Measurements from ENCODE around the gene PDCL2.
"Not testable (repeated sequence)": the region's sequence is repeated elsewhere in the genome, so short reads cannot be mapped to it uniquely, and the experiment has no call there.

The PDCL2 gene

GRCh38 chr4:55600640-55601039 lies 8.6 kb upstream of the PDCL2 start:
- POLR2A ChIA-PET = no interaction called here
- DNase-seq (ENCODE audit: low read depth, low spot score) = no peak
- TF ChIP-seq CTCF (IDR thresholded peaks at IDR 0.05; ENCODE audit: insufficient read depth, low read length, missing control alignments) = no peak
- CTCF ChIA-PET = no interaction called here
- no peak overlapping the region for H3K4me3 ChIP-seq (ENCODE audit: low read depth, low read length)

GRCh38 chr4:55598641-55599040 lies 6.6 kb upstream of the PDCL2 start:
- no peak for DNase-seq (ENCODE audit: low read depth, low spot score)
- no peak for TF ChIP-seq CTCF (IDR thresholded peaks at IDR 0.05; ENCODE audit: insufficient read depth, low read length, missing control alignments)
- ChIA-PET POLR2A (no interaction called here), CTCF (no interaction called here)
- no peak overlapping the region for H3K4me3 ChIP-seq (ENCODE audit: low read depth, low read length)

GRCh38 chr4:55588160-55588559 lies 3.9 kb downstream of the PDCL2 start:
- ChIA-PET CTCF (no interaction called here), POLR2A (no interaction called here)
- DNase-seq (ENCODE audit: low read depth, low spot score) = no peak
- no peak overlapping the region for H3K4me3 ChIP-seq (ENCODE audit: low read depth, low read length)
- TF ChIP-seq CTCF (IDR thresholded peaks at IDR 0.05; ENCODE audit: insufficient read depth, low read length, missing control alignments) = no peak

GRCh38 chr4:55582773-55583172 lies 9.3 kb downstream of the PDCL2 start:
- CTCF ChIA-PET; H3K4me3 ChIP-seq (ENCODE audit: low read depth, low read length); POLR2A ChIA-PET; DNase-seq (ENCODE audit: low read depth, low spot score): not testable (repeated sequence)

GRCh38 chr4:55578341-55579010 lies 13.6 kb downstream of the PDCL2 start:
- ChIA-PET CTCF (no interaction called here), POLR2A (no interaction called here)
- TF ChIP-seq CTCF (IDR thresholded peaks at IDR 0.05; ENCODE audit: insufficient read depth, low read length, missing control alignments) = no peak
- DNase-seq (ENCODE audit: low read depth, low spot score) = no peak
- no peak overlapping the region for H3K4me3 ChIP-seq (ENCODE audit: low read depth, low read length)

GRCh38 chr4:55575513-55575912 lies 16.5 kb downstream of the PDCL2 start:
- DNase-seq (ENCODE audit: low read depth, low spot score) = no peak
- no peak overlapping the region for H3K4me3 ChIP-seq (ENCODE audit: low read depth, low read length)
- ChIA-PET POLR2A (no interaction called here), CTCF (no interaction called here)
- TF ChIP-seq CTCF (IDR thresholded peaks at IDR 0.05; ENCODE audit: insufficient read depth, low read length, missing control alignments) = no peak

- no peak for TF ChIP-seq CTCF (IDR thresholded peaks at IDR 0.05; ENCODE audit: insufficient read depth, low read length, missing control alignments)
- DNase-seq (ENCODE audit: low read depth, low spot score) = no peak
- ChIA-PET CTCF (no interaction called here), POLR2A (no interaction called here)
- no peak overlapping the region for H3K4me3 ChIP-seq (ENCODE audit: low read depth, low read length)
These were observed 17.8 kb downstream of the PDCL2 start for GRCh38 chr4:55574252-55574651.
